K562 (cell line): Measurements from ENCODE around the gene TAX1BP1.

ENCODE experiments used
- TEAD1 ChIP-seq, 2 experiments: fragments of 450-650 bp in 1 of 2; sonication (generic) in 1 of 2; formaldehyde crosslinking; IDR thresholded peaks; 2 replicates each; pipeline versions ENCODE4 v1.4.0 to v1.8.0; 2020 to 2022; ENCODE audit warnings: mild to moderate bottlenecking in 2 of 2, missing genetic modification reagents in 1 of 2
- TF ChIP-seq, protein P1 (sequence below), 2 experiments: fragments of 450-650 bp; IDR thresholded peaks; 2 replicates each; pipeline ENCODE4 v1.6.1; 2016; ENCODE audit warnings: mild to moderate bottlenecking in 2 of 2, borderline replicate concordance in 1 of 2, low read depth in 1 of 2, moderate library complexity in 1 of 2

DNA sequence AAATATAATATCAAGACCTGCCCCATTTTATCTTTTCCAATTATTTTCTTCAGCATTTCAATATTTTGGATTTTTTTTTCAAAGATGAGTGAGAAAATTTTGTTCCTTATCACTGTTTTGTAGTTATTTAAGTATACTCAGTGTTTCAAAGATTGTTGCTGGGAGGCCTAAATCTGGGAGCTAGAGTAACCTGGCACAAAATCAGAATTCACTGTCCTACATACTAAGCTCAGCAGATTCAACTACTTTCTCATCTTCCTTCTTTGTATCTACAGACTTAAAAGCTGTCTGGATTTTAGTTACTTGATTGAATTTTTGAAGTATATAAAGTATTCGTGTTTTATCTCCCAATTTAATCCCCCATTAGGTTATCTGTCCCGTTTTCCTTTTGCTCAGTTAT is 85.9 kb downstream of the TAX1BP1 start:
- TF ChIP-seq, protein P1, sequence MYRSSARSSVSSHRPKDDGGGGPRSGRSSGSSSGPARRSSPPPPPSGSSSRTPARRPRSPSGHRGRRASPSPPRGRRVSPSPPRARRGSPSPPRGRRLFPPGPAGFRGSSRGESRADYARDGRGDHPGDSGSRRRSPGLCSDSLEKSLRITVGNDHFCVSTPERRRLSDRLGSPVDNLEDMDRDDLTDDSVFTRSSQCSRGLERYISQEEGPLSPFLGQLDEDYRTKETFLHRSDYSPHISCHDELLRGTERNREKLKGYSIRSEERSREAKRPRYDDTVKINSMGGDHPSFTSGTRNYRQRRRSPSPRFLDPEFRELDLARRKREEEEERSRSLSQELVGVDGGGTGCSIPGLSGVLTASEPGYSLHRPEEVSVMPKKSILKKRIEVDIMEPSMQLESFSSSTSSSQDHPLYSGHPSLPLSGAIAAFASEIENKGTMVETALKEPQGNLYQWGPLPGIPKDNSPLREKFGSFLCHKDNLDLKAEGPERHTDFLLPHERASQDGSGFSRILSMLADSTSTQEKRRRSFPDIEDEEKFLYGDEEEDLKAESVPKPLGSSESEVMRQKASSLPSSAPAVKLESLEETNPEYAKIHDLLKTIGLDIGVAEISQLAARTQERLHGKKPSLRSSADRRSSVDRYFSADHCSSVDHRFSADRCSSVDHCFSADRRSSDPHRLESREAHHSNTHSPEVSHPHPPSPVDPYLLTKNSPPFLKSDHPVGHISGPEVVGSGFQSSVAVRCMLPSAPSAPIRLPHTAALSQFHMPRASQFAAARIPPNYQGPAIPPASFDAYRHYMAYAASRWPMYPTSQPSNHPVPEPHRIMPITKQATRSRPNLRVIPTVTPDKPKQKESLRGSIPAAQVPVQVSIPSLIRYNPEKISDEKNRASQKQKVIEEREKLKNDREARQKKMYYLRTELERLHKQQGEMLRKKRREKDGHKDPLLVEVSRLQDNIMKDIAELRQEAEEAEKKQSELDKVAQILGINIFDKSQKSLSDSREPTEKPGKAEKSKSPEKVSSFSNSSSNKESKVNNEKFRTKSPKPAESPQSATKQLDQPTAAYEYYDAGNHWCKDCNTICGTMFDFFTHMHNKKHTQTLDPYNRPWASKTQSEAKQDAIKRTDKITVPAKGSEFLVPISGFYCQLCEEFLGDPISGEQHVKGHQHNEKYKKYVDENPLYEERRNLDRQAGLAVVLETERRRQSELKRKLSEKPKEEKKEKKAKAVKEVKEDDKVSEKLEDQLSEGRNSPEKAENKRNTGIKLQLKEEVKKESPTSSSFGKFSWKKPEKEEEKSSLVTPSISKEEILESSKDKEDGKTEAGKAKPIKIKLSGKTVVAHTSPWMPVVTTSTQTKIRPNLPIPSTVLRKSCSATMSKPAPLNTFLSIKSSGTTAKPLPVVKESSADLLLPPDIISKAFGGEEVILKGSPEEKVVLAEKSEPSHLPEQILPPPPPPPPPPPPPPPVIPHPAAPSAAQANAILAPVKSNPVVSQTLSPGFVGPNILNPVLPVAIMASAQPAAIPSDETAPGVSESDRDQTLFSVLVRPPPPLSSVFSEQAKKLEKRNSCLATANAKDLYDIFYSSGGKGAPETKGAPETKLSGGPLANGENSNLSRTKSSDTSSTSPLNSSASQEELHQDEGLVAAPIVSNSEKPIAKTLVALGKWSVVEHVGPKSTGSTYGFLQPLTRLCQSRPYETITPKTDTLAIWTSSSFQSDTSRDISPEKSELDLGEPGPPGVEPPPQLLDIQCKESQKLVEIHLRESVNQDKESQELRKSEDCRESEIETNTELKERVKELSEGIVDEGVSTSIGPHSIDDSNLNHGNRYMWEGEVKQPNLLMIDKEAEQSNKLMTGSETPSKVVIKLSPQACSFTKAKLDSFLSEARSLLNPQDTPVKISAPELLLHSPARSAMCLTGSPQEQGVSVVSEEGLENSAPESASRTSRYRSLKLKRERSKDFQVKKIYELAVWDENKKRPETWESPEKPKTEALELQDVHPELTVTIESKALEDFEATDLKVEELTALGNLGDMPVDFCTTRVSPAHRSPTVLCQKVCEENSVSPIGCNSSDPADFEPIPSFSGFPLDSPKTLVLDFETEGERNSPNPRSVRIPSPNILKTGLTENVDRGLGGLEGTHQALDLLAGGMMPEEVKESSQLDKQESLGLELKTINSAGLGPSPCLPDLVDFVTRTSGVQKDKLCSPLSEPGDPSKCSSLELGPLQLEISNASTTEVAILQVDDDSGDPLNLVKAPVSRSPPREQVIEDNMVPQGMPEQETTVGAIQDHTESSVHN (IDR thresholded peaks at IDR 0.05; ENCODE audit: borderline replicate concordance in 1 of 2, low read depth in 1 of 2) = no peak
- TF ChIP-seq TEAD1 (CRISPR knock-in tag; IDR thresholded peaks at IDR 0.05) = no peak
